DMS 273 treated with DMSO at 0.1 percent for 48 hours (cell line): ENCODE results near the gene PCA3.
"Not testable (repeated sequence)": the region's sequence is repeated elsewhere in the genome, so short reads cannot be mapped to it uniquely, and the experiment has no call there.

Source experiments
- DNase-seq: peaks from one replicate; lab custom pipeline; 2025; lab: John Stamatoyannopoulos, UW

Gene PCA3

GRCh38 chr9:76764138-76764537 is at the start of gene PCA3:
PCA3 (plus strand) TSS chr9:76764438.
- no peak for DNase-seq

GRCh38 chr9:76716085-76716672 is 48.1 kb upstream of the PCA3 start:
- no peak for DNase-seq

GRCh38 chr9:76717176-76717575 is 47.1 kb upstream of the PCA3 start:
- DNase-seq, result no peak

- DNase-seq, result no peak
These were observed 46.6 kb upstream of the PCA3 start for GRCh38 chr9:76717613-76718012.

GRCh38 chr9:76718166-76718565 is 46.1 kb upstream of the PCA3 start:
- no peak for DNase-seq

- no peak for DNase-seq
These were observed 44.0 kb upstream of the PCA3 start for GRCh38 chr9:76720245-76720644.

- no peak for DNase-seq
These were observed 39.2 kb upstream of the PCA3 start for GRCh38 chr9:76725011-76725546.

GRCh38 chr9:76725885-76726284 is 38.4 kb upstream of the PCA3 start:
- no peak for DNase-seq

- DNase-seq, result no peak
These were observed 35.1 kb upstream of the PCA3 start for GRCh38 chr9:76729116-76729515.

GRCh38 chr9:76729980-76730737 is 34.1 kb upstream of the PCA3 start:
- DNase-seq, result no peak

GRCh38 chr9:76730801-76731200 is 33.4 kb upstream of the PCA3 start:
- no peak for DNase-seq

- no peak for DNase-seq
These were observed 31.8 kb upstream of the PCA3 start for GRCh38 chr9:76732341-76732958.

GRCh38 chr9:76733096-76733495 is 31.1 kb upstream of the PCA3 start:
- DNase-seq, result no peak

- DNase-seq, result no peak
These were observed 29.5 kb upstream of the PCA3 start for GRCh38 chr9:76734716-76735115.

GRCh38 chr9:76737154-76737902 is 26.9 kb upstream of the PCA3 start:
- no peak for DNase-seq

- DNase-seq, result no peak
These were observed 25.8 kb upstream of the PCA3 start for GRCh38 chr9:76738402-76738801.

- DNase-seq, result no peak
These were observed 22.7 kb upstream of the PCA3 start for GRCh38 chr9:76741524-76741923.

GRCh38 chr9:76742890-76743289 is 21.3 kb upstream of the PCA3 start:
- not testable (repeated sequence) for DNase-seq

GRCh38 chr9:76743931-76744330 is 20.3 kb upstream of the PCA3 start:
- no peak for DNase-seq

- DNase-seq, result no peak
These were observed 19.9 kb upstream of the PCA3 start for GRCh38 chr9:76744336-76744735.

GRCh38 chr9:76751001-76751400 is 13.2 kb upstream of the PCA3 start:
- no peak for DNase-seq

GRCh38 chr9:76756268-76756640 is 8.0 kb upstream of the PCA3 start:
- DNase-seq, result no peak
